ENCODE measurements around the gene IFI35.

IFI35 gene

DNA sequence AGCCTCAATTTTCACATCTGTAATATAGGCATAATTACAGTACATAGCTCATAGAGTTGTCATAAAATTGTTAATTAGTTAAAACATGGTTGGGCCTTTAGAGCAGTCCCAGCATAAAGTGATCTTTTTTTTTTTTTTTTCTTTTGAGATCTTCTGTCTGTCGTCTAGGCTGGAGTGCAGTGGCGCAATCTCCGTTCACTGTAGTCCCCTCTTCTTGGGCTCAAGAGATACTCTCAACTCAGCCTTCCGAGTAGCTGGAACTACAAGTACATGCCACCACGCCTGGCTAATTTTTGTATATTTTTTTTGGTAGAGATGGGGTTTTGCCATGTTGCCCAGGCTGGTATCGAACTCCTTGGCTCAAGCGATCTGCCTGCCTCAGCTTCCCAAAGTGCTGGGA is 49.5 kb downstream of the IFI35 start:
- Histone ChIP-seq H3K9me3 (ENCODE audit: severe bottlenecking) (no peaks in the 10 kb centered on the region), H3K27me3 (ENCODE audit: insufficient read depth, low read depth, severe bottlenecking) (no peaks in the 10 kb centered on the region), H3K36me3 (peaks cover 94% of the 10 kb centered on the region), H3K4me3 (ENCODE audit: low read depth, low read length) (no peak overlapping the region), H3K27ac (no peak overlapping the region)
- DNase-seq, result no peak
- TF ChIP-seq CTCF (IDR thresholded peaks at IDR 0.05; ENCODE audit: low read depth, low read length), result no peak

- Histone ChIP-seq H3K4me3 (ENCODE audit: low read depth, low read length) (no peak overlapping the region), H3K27me3 (ENCODE audit: insufficient read depth, low read depth, severe bottlenecking) (no peaks in the 10 kb centered on the region), H3K9me3 (ENCODE audit: severe bottlenecking) (no peaks in the 10 kb centered on the region), H3K36me3 (peaks cover 77% of the 10 kb centered on the region), H3K27ac (no peak overlapping the region)
- no peak for TF ChIP-seq CTCF (IDR thresholded peaks at IDR 0.05; ENCODE audit: low read depth, low read length)
- DNase-seq, result no peak
Measured at GRCh38 chr17:43062984-43063638, 56.5 kb downstream of the IFI35 start.

Data from WERI-Rb-1 (cell line).